Measurements from ENCODE around the gene DAPK1. TPM values are rescaled to one million over a fixed set of nuclear protein-coding genes. Genes with fewer than 3 reads are reported as not detected.

The DAPK1 gene
- total and polyA plus RNA-seq, 8 donors = 78.2 to 242 (median 215) TPM

- no peak for TF ChIP-seq CTCF (IDR thresholded peaks at IDR 0.05)
- DNase-seq = no peak
- Histone ChIP-seq H3K9me3 (no peaks in the 10 kb centered on the region), H3K4me3 (no peak overlapping the region), H3K4me1 (peaks cover 0 to 6% of the 10 kb centered on the region in 2 donors), H3K27ac (no peak overlapping the region), H3K27me3 (no peaks in the 10 kb centered on the region), H3K36me3 (peaks cover 0 to 67% of the 10 kb centered on the region in 2 donors)
- intact Hi-C loops (cut with DNase I) = no loop called here
- ATAC-seq = no peak
Measured at GRCh38 chr9:87703636-87704276, 206.1 kb downstream of the DAPK1 start.

- H3K36me3 ChIP-seq = peaks cover 0 to 68% of the 10 kb centered on the region in 2 donors
- H3K27ac ChIP-seq = no peak overlapping the region
- TF ChIP-seq CTCF (IDR thresholded peaks at IDR 0.05) = no peak
- no peak for ATAC-seq
- no peak overlapping the region for H3K4me3 ChIP-seq
- peaks cover 0 to 6% of the 10 kb centered on the region in 2 donors for H3K4me1 ChIP-seq
- H3K9me3 ChIP-seq = no peaks in the 10 kb centered on the region
- no peaks in the 10 kb centered on the region for H3K27me3 ChIP-seq
- no peak for DNase-seq
- intact Hi-C loops (cut with DNase I) = no loop called here
Measured at GRCh38 chr9:87704342-87704741, 206.7 kb downstream of the DAPK1 start.

- H3K4me3 ChIP-seq = no peak overlapping the region
- no peak overlapping the region for H3K27ac ChIP-seq
- H3K9me3 ChIP-seq = no peaks in the 10 kb centered on the region
- no peak for TF ChIP-seq CTCF (IDR thresholded peaks at IDR 0.05)
- peak in 1 of 4 donors; percentile 76 for DNase-seq
- peaks cover 0 to 14% of the 10 kb centered on the region in 2 donors for H3K4me1 ChIP-seq
- intact Hi-C loops (cut with DNase I) = no loop called here
- no peaks in the 10 kb centered on the region for H3K27me3 ChIP-seq
- ATAC-seq = no peak
- peaks cover 0 to 60% of the 10 kb centered on the region in 2 donors for H3K36me3 ChIP-seq
Measured at GRCh38 chr9:87706066-87706739, 208.5 kb downstream of the DAPK1 start.

GRCh38 chr9:87707805-87708506 lies 210.3 kb downstream of the DAPK1 start:
- Histone ChIP-seq H3K27me3 (no peaks in the 10 kb centered on the region), H3K9me3 (no peaks in the 10 kb centered on the region), H3K27ac (no peak overlapping the region), H3K36me3 (peaks cover 0 to 49% of the 10 kb centered on the region in 2 donors), H3K4me3 (no peak overlapping the region), H3K4me1 (peaks cover 8 to 30% of the 10 kb centered on the region in 2 donors)
- DNase-seq (no peak), ATAC-seq (no peak)
- intact Hi-C loops (cut with DNase I) = no loop called here
- no peak for TF ChIP-seq CTCF (IDR thresholded peaks at IDR 0.05)

GRCh38 chr9:87708546-87708945 lies 210.9 kb downstream of the DAPK1 start:
- peaks cover 0 to 43% of the 10 kb centered on the region in 2 donors for H3K36me3 ChIP-seq

More at GRCh38 chr9:87708546-87708945, 210.9 kb downstream of the DAPK1 start:
- no peaks in the 10 kb centered on the region for H3K9me3 ChIP-seq
- no peak overlapping the region for H3K27ac ChIP-seq
- H3K4me3 ChIP-seq = no peak overlapping the region
- peaks cover 8 to 31% of the 10 kb centered on the region in 2 donors for H3K4me1 ChIP-seq
- no peaks in the 10 kb centered on the region for H3K27me3 ChIP-seq
- intact Hi-C loops (cut with DNase I) = no loop called here
- DNase-seq = no peak
- no peak for ATAC-seq
- TF ChIP-seq CTCF (IDR thresholded peaks at IDR 0.05) = no peak
